HG03354 (cell line): ENCODE data around the gene MORF4L2.

Source experiments
- ATAC-seq: cut with Tn5 transposase; IDR thresholded peaks from one replicate; pipeline ENCODE4 v1.9.1; 2021; ENCODE audit warnings: mild to moderate bottlenecking; ENCODE audit not compliant: unreplicated experiment, poor library complexity, severe bottlenecking

MORF4L2 gene, protein sequence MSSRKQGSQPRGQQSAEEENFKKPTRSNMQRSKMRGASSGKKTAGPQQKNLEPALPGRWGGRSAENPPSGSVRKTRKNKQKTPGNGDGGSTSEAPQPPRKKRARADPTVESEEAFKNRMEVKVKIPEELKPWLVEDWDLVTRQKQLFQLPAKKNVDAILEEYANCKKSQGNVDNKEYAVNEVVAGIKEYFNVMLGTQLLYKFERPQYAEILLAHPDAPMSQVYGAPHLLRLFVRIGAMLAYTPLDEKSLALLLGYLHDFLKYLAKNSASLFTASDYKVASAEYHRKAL

GRCh38 chrX:103686199-103687072 lies at the start of gene MORF4L2:
Gene MORF4L2 (minus strand): TSS chrX:103686699. CDS start chrX:103677027, 9,672 bp downstream.
- ATAC-seq, result peak; percentile 90

DNA sequence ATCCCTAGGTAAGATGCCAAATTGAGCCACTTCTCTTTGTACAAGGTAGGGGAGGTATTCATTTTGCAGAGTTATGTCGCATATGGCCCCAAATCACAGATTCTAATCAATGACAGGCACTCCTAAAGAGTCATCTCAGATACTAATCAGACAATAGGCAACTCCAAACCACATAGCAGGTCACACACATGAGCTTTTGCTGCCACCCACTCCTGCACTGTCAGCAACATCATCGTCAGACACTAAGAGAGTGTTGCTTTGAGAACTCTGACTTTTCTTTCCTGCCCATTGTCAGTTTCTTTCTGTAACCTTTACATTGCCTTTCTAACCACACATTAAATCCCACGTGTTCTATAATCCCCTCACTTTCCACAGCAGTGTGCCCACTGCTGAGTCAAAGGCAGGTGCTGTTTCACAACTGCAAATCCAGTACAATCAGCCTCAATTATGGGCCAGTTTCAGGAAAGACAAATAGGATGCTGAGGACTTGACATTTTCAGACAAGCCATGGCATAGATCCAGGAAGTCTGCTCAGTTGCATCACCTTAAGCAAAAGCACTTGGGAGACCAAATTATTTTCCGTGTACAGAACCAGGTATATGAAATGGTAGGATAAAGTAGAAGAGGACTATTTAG lies 47.7 kb upstream of the MORF4L2 start:
- no peak for ATAC-seq

DNA sequence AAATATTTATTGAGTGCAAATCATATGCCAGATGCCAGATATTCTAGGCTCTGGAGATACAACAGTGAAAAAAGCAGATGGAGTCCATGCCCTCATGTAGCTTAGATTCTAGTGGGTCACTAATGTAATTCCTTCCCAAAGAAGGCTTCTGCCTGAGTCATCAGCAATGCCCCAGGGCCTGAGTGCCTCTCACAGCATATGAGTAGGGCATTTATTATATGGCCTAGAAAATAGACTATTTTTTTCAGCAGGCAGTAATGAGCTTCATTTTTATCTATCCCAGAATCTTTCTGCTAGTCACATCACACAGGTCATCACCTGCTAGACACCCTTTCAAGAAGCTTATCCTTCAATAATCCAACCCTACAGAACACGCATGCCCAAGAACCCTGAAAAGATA lies 46.5 kb upstream of the MORF4L2 start:
- no peak for ATAC-seq

DNA sequence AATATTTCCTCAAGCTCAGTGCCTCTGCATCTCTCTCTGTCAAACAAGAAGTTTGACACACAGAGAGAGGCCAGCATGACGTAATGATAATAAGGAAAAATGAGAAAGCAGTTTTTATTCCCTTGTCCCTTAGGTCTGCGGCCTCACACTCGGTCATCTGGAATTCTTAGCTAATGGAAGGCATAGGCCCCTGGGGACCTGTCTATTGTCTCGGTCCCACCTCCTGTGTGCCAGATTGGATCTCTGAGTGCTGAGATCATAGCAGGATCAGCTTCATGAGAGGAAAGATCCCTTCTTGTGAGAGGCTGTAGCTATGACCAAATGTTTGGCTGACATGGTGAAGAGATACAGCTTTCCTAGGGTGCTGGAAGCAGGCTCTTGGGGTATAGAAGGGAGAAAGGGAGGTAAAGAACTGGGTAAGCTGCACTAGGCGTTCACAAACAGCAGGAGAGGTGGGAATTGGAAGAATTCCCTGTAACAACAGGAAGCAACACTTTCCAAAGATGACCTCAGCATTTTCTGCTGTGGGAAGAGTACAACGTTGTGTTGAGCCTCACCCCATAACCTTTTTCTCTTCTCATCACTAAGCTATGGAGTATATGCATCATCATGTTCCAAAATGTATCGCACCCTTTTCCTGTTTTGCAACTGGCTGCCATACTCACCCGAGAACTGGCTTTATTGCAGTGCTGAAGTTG lies 44.4 kb upstream of the MORF4L2 start:
- no peak for ATAC-seq

DNA sequence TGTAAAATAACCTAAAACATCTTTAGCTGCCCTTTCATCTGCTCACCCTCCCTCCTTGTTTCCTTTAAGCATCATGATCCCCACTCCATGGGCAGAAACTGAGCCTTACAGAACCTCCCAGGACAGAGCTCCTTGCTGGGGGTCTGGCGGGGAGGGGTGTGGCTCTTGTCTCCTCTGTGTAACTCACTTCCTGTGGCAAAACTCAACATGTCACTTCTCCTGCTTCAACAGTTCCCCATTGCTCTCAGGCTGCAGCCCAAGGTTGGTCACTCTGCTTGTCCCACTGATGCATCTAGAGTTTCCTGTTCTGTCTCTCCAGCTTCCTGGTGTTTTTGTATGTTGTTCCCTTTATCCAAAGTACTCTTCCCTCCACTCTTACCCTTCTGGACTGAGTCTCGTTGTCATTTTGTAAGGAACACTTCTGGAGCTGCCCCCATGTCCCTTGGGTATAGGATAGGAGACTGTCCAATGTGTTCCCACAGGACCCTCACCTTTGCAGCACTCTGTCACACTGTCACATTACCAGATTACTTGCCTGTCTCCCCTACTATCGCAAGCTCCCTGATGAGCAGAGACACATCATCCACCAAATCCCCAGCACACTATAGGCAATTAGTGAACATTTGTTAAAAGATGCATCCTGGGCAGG lies 43.8 kb upstream of the MORF4L2 start:
- no peak for ATAC-seq

DNA sequence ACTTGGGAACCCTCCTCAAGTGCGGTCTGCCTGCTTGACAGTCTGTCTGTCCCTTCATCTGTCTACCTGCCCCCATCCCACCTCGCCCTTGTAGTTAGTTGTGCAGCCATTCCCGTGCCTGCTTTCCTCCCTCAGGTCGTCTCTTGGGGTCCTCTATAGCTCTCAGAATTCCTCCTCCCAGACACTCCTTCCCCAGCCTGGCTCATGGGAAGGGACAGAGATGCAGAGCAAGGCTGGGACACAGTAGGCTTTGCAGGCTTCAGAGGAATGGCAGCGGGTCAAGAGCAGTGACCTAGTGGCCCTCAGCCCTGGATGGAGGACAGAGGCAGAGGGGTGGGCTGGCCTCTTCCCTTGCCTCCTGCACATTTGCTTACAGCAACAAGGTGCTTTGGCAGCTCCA lies 42.5 kb upstream of the MORF4L2 start:
- no peak for ATAC-seq

DNA sequence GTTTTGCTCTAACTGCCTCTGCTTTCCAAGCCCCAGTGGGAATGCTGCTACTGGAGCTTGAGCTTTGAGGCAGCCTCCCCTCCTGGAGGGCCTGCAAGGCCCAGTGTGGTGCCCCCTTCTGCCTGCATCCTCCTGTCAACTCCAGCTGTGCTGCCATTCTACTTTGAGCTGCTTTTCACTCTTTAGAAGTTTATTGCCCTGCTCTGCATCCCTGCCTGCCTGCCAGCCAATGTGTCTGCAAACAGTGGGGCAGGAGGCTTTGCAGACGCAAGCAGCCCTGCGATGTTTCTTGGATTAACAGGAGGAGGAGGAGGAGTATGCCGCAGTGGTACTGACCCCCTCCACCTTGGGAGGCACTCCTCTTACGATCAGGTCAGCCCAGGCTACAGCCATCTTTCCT lies 40.6 kb upstream of the MORF4L2 start:
- ATAC-seq, result no peak

GRCh38 chrX:103726477-103726876 lies 40.0 kb upstream of the MORF4L2 start:
- ATAC-seq, result no peak

DNA sequence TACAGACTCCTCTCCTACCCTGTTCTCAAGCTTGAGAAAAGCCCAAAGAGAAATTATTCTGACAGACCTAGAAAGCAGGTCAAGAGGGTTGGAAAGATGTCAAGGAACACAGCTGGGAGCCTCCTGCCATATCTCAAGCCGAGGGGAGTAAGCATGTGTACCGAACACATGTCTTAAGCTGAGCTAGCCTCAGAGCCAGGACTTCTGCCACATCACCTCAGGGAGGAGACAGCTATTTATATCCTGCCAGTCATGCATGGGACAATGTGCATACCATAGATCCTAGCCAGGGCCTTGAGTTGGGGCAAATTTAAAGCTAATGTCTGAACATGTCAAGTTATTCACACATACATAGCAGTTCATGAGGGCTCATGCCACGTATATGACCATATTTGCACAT lies 36.0 kb upstream of the MORF4L2 start:
- ATAC-seq, result no peak

DNA sequence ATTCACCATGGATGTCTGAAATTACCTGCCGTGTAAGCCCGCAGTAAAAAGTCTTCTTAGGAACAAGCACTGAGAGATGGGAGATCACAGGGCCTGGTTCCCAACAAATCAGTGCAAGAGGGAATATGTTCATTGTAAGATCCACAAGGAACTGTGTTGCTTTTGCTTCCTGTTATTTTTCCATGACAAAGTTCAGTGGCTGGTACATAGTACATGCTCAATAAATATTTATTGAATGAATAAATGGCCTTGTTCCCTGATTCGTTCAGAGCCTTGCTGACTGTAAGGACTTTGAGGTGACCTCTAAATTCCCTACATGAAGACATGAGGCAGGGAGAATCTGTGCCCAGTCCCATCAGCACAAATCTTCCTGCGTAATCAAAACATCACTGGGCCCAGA lies 31.6 kb upstream of the MORF4L2 start:
- ATAC-seq, result no peak

GRCh38 chrX:103716962-103717361 lies 30.5 kb upstream of the MORF4L2 start:
- ATAC-seq, result no peak

- ATAC-seq, result no peak
These were observed 24.1 kb upstream of the MORF4L2 start, which contains the start of gene TMEM31 for GRCh38 chrX:103710609-103711008. Gene TMEM31 (plus strand): TSS chrX:103710909. CDS start chrX:103712259, 1,350 bp downstream.

DNA sequence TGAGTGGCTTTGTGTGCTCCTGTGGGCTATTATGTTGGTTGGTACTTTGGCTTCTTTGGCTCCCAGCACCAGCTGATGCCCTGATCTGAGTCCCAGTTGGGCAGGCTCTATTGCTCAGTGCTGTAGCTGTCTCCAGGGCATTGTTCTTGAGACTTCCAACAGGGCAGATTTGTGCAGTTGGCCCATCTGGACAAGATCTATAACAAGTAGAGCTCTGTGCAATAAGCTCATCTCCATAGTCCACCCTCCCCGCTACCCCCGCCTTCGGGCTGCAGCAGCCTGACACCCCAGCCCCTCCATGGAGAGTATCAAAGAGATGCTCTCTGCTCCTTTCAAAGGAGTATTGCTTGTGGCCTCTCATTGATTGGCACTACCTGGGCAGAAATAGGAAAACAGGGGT lies 18.4 kb upstream of the MORF4L2 start:
- no peak for ATAC-seq

DNA sequence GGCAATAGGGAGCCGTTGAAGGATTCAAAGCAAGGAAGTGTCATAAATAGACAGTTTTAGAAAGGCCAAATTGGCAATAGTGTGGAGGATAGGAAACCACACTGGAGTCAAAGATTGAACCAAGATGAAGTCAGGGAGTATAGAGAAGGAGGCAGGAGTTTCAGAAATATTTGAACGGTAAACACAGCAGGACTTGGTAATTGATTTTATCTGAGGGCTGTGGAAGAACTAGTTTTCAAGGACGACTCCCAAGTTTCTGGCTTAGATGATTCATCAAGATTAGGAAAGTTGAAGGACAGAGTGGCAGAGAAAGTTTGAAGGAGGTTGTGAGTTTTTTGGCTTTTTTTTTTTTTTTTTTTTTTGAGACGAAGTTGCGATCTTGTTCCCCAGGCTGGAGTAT lies 12.7 kb upstream of the MORF4L2 start:
- ATAC-seq, result no peak

DNA sequence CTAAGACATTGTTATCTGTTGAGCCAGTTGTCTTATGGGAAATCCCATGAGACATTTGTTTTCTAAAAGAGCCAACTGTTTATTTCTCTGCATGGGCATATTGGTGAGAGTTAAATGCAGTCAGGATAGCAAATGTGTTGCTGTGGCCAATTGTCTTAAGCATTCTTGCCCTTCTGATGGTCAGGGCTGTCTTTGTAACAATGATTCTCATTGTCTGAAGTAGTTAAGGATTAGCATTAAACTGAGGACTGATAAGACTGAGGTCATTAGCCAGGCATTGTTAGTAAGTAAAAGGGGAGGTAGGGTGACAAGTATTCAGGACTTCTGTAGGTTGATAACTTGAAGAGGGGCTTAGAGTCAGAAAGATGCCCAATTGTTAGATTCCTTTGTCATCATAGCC lies 11.2 kb upstream of the MORF4L2 start:
- no peak for ATAC-seq

- no peak for ATAC-seq
These were observed 4.6 kb upstream of the MORF4L2 start for GRCh38 chrX:103691059-103691458.

DNA sequence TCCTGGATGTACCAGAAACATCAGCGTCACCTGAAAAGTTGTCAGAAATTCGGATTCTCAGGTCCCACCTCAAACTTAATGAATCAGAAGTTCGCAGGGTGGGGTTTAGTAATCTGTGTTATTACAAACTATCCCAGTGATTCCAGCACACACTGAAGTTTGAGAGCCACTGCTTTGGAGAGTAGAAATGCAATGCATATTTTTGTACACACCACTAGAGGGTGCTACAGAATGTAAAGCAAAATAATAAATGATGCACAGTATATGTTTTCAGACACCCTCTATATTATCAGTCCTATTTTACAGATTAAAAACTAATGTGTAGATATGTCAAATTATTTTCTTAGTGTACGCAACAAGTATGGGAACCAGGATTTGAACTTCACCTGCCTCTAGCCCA lies 2.4 kb upstream of the MORF4L2 start:
- no peak for ATAC-seq

- ATAC-seq, result no peak
These were observed 1.2 kb upstream of the MORF4L2 start for GRCh38 chrX:103687696-103688201.

DNA sequence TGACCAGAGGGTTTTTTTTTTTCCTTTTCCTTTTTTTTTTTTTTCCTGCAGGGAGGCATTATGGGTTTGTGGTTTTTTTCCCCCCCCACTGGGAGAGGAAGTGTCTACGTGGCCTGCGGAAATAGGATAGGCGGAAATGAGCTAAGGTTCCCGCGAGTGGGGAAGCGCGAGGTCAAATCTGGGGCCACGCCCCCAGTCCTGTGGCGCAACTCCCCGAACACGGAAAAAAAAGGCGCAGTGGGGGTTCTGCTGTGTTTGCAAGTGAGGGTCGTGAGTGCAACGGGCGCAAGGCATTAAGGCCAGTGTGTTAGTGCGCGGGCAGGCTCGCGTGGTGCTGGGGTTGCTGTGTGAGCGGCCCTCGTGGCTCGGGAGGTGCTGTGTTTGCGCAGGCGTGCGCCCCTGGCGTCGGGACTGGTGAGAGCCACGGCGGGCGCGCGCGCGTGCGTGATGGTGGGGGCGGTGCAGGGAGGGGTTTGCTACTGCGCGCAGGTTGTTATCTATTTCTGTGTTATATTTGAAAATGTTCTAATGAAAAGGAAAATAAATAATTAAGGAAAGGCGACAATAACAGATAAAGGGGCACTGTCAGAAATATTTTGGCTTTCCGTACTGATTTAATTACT lies 685 bp upstream of the MORF4L2 start:
- ATAC-seq, result peak; percentile 64
